Measurements from ENCODE around the gene RRP15.

The RRP15 gene

DNA sequence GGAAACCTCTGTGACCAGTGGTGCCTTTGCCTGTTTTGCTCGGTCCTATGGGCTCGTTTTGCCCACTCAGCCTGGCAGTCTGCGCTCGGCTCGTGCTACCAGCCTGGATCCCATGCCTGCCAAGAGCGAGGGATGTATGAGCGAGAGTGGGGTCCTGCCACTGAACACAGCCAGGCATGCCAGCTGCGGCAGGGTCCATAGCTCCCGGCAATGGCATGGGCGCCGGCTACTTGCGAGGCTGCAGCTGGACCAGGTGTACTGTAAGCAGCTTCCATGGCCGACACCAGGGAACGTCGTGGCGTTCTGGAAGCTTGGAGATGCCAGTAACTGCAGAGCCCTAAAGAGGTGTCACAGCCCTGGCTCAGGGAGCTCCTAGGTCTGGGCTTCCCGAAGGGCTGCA is 37.7 kb downstream of the RRP15 start:
- Histone ChIP-seq H3K14ac (ENCODE audit: low read length) (no peak overlapping the region), H2BK12ac (ENCODE audit: low read length) (no peak overlapping the region), H2BK120ac (ENCODE audit: low read depth, low read length) (no peak overlapping the region), H3K9ac (ENCODE audit: low read depth, low read length, poor library complexity) (peak overlapping the region; percentile 60), H3K9me3 (replicated peaks in 1 of 2; ENCODE audit: control insufficient read depth in 2 of 2, insufficient read depth in 1 of 2, low read depth in 1 of 2, low read length in 2 of 2) (no peaks in the 10 kb centered on the region), H3K18ac (ENCODE audit: low read length) (peak overlapping the region; percentile 20), H3K79me1 (ENCODE audit: low read depth, low read length) (no peaks in the 10 kb centered on the region), H3K27ac (replicated peaks; ENCODE audit: low read length) (no peak overlapping the region), H2BK15ac (ENCODE audit: low read length) (no peak overlapping the region), H2AK5ac (ENCODE audit: low read depth, low read length) (no peak overlapping the region), H3K4me1 (ENCODE audit: control insufficient read depth in 2 of 2, insufficient read depth in 1 of 2, low read depth in 1 of 2, low read length in 2 of 2) (no peaks in the 10 kb centered on the region), H3K27me3 (ENCODE audit: control insufficient read depth in 3 of 3, insufficient read depth in 3 of 3, low read depth in 1 of 3, low read length in 3 of 3) (no peaks in the 10 kb centered on the region), H4K91ac (ENCODE audit: low read depth, low read length, poor library complexity) (no peak overlapping the region), H3K23ac (ENCODE audit: low read depth, low read length, poor library complexity) (peak overlapping the region; percentile 29), H3K4me2 (ENCODE audit: insufficient read depth, low read length, poor library complexity, severe bottlenecking) (no peak overlapping the region), H3K4me3 (ENCODE audit: low read length in 2 of 2) (no peak overlapping the region), H2AFZ (ENCODE audit: low read length) (no peak overlapping the region), H2BK5ac (ENCODE audit: low read length) (no peak overlapping the region), H3K4ac (ENCODE audit: low read length) (no peak overlapping the region), H3K36me3 (replicated peaks in 1 of 2; ENCODE audit: control insufficient read depth in 2 of 2, insufficient read depth in 2 of 2, low read length in 2 of 2) (peaks cover 5 to 48% of the 10 kb centered on the region in 2 donors), H4K8ac (ENCODE audit: low read depth, low read length) (no peak overlapping the region)
- DNase-seq (ENCODE audit: low spot score): no peak
- WGBS, 2 donors (ENCODE audit: extremely low coverage in 2 of 2, insufficient read length in 2 of 2, insufficient replicate concordance in 1 of 2): no CpG with 5 or more reads among the region's 17 CpGs

DNA sequence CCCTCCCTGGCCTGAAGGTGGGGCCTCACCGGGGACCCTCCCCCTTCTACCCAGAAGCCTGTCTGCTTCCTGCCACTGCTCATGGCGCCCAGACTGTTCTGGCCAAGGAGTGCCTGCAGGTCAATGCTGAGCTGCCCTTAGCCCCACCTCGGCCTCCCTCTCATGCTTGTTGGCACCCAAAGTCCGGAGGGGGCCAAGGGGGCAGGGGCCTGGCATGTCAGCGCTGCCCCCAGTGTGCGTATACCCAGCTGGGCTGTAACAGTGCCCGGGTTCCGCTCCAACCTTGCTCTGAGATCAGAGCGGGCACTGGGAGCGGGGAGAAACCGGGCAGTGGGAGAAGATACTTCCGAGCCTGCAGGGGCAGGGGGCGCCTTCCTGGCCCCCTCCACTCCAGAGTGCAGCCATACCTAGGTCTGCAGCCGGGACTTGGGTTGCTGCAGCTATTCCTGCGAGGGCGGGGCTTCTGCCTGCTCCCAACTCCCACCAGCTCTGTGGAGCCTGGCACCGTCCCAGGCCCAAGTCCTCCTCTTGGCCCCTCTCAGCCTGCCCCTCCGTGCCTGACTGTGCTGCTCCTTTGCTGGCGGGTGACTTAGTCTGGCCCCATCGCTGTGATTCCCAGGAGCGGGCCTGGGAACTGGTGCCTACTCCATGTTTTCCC is 38.6 kb downstream of the RRP15 start:
- H2AFZ ChIP-seq (ENCODE audit: low read length): no peak overlapping the region
- H3K27ac ChIP-seq (replicated peaks; ENCODE audit: low read length): no peak overlapping the region
- no peaks in the 10 kb centered on the region for H3K4me1 ChIP-seq (ENCODE audit: control insufficient read depth in 2 of 2, insufficient read depth in 1 of 2, low read depth in 1 of 2, low read length in 2 of 2)
- H2BK12ac ChIP-seq (ENCODE audit: low read length): no peak overlapping the region
- peak overlapping the region; percentile 17 for H4K8ac ChIP-seq (ENCODE audit: low read depth, low read length)
- H3K36me3 ChIP-seq (replicated peaks in 1 of 2; ENCODE audit: control insufficient read depth in 2 of 2, insufficient read depth in 2 of 2, low read length in 2 of 2): peaks cover 5 to 46% of the 10 kb centered on the region in 2 donors
- no peak overlapping the region for H3K9ac ChIP-seq (ENCODE audit: low read depth, low read length, poor library complexity)
- H3K14ac ChIP-seq (ENCODE audit: low read length): no peak overlapping the region
- H2BK15ac ChIP-seq (ENCODE audit: low read length): no peak overlapping the region
- no CpG with 5 or more reads among the region's 21 CpGs for WGBS, 2 donors (ENCODE audit: extremely low coverage in 2 of 2, insufficient read length in 2 of 2, insufficient replicate concordance in 1 of 2)
- no peak overlapping the region for H4K91ac ChIP-seq (ENCODE audit: low read depth, low read length, poor library complexity)
- no peak overlapping the region for H3K23ac ChIP-seq (ENCODE audit: low read depth, low read length, poor library complexity)
- H3K4ac ChIP-seq (ENCODE audit: low read length): no peak overlapping the region
- no peaks in the 10 kb centered on the region for H3K79me1 ChIP-seq (ENCODE audit: low read depth, low read length)
- no peak overlapping the region for H3K4me2 ChIP-seq (ENCODE audit: insufficient read depth, low read length, poor library complexity, severe bottlenecking)
- no peak overlapping the region for H2BK120ac ChIP-seq (ENCODE audit: low read depth, low read length)
- H2AK5ac ChIP-seq (ENCODE audit: low read depth, low read length): no peak overlapping the region
- no peak for DNase-seq (ENCODE audit: low spot score)
- H3K4me3 ChIP-seq (ENCODE audit: low read length in 2 of 2): no peak overlapping the region
- H3K27me3 ChIP-seq (ENCODE audit: control insufficient read depth in 3 of 3, insufficient read depth in 3 of 3, low read depth in 1 of 3, low read length in 3 of 3): no peaks in the 10 kb centered on the region
- H3K18ac ChIP-seq (ENCODE audit: low read length): no peak overlapping the region
- H2BK5ac ChIP-seq (ENCODE audit: low read length): peak overlapping the region; percentile 24
- no peaks in the 10 kb centered on the region for H3K9me3 ChIP-seq (replicated peaks in 1 of 2; ENCODE audit: control insufficient read depth in 2 of 2, insufficient read depth in 1 of 2, low read depth in 1 of 2, low read length in 2 of 2)

DNA sequence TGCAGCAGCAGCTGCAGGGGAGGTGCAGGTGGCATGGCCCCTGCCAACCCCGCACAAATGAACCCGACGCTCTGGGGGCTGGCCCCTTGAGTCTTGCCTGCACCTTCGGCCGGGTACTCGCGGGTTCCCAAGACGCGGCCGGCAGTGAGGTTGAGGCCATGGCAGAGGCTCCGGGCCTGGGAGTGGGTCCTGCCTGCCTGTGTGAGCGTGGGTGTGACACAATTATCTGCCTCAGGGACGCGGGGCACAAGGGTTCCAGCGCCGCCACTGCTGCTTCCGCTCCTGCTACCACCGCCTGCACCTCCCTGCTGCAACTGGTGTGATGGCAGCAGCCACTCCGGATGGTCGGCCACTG is 39.1 kb downstream of the RRP15 start:
- Histone ChIP-seq H2BK5ac (ENCODE audit: low read length) (no peak overlapping the region), H2BK12ac (ENCODE audit: low read length) (no peak overlapping the region), H4K8ac (ENCODE audit: low read depth, low read length) (no peak overlapping the region), H3K14ac (ENCODE audit: low read length) (no peak overlapping the region), H3K18ac (ENCODE audit: low read length) (peak overlapping the region; percentile 11), H3K9ac (ENCODE audit: low read depth, low read length, poor library complexity) (no peak overlapping the region), H3K36me3 (replicated peaks in 1 of 2; ENCODE audit: control insufficient read depth in 2 of 2, insufficient read depth in 2 of 2, low read length in 2 of 2) (peaks cover 5 to 45% of the 10 kb centered on the region in 2 donors), H3K27me3 (ENCODE audit: control insufficient read depth in 3 of 3, insufficient read depth in 3 of 3, low read depth in 1 of 3, low read length in 3 of 3) (no peaks in the 10 kb centered on the region), H3K4ac (ENCODE audit: low read length) (no peak overlapping the region), H3K4me1 (ENCODE audit: control insufficient read depth in 2 of 2, insufficient read depth in 1 of 2, low read depth in 1 of 2, low read length in 2 of 2) (no peaks in the 10 kb centered on the region), H3K79me1 (ENCODE audit: low read depth, low read length) (no peaks in the 10 kb centered on the region), H2AK5ac (ENCODE audit: low read depth, low read length) (no peak overlapping the region), H3K9me3 (replicated peaks in 1 of 2; ENCODE audit: control insufficient read depth in 2 of 2, insufficient read depth in 1 of 2, low read depth in 1 of 2, low read length in 2 of 2) (no peaks in the 10 kb centered on the region), H3K23ac (ENCODE audit: low read depth, low read length, poor library complexity) (no peak overlapping the region), H2AFZ (ENCODE audit: low read length) (no peak overlapping the region), H3K4me3 (ENCODE audit: low read length in 2 of 2) (no peak overlapping the region), H2BK120ac (ENCODE audit: low read depth, low read length) (no peak overlapping the region), H2BK15ac (ENCODE audit: low read length) (no peak overlapping the region), H3K27ac (replicated peaks; ENCODE audit: low read length) (no peak overlapping the region), H4K91ac (ENCODE audit: low read depth, low read length, poor library complexity) (no peak overlapping the region), H3K4me2 (ENCODE audit: insufficient read depth, low read length, poor library complexity, severe bottlenecking) (no peak overlapping the region)
- no peak for DNase-seq (ENCODE audit: low spot score)
- WGBS, 2 donors (ENCODE audit: extremely low coverage in 2 of 2, insufficient read length in 2 of 2, insufficient replicate concordance in 1 of 2): no CpG with 5 or more reads among the region's 20 CpGs

GRCh38 chr1:218328769-218329168 is 43.7 kb downstream of the RRP15 start:
- peaks cover 0 to 42% of the 10 kb centered on the region in 2 donors for H3K36me3 ChIP-seq (replicated peaks in 1 of 2; ENCODE audit: control insufficient read depth in 2 of 2, insufficient read depth in 2 of 2, low read length in 2 of 2)
- H2BK15ac ChIP-seq (ENCODE audit: low read length): no peak overlapping the region
- no peak overlapping the region for H2BK12ac ChIP-seq (ENCODE audit: low read length)
- H3K4ac ChIP-seq (ENCODE audit: low read length): no peak overlapping the region
- H3K27me3 ChIP-seq (ENCODE audit: control insufficient read depth in 3 of 3, insufficient read depth in 3 of 3, low read depth in 1 of 3, low read length in 3 of 3): no peaks in the 10 kb centered on the region
- no peak overlapping the region for H4K91ac ChIP-seq (ENCODE audit: low read depth, low read length, poor library complexity)
- H2AK5ac ChIP-seq (ENCODE audit: low read depth, low read length): no peak overlapping the region
- H3K79me1 ChIP-seq (ENCODE audit: low read depth, low read length): no peaks in the 10 kb centered on the region
- H4K8ac ChIP-seq (ENCODE audit: low read depth, low read length): no peak overlapping the region
- H3K4me3 ChIP-seq (ENCODE audit: low read length in 2 of 2): no peak overlapping the region
- no peak overlapping the region for H2BK120ac ChIP-seq (ENCODE audit: low read depth, low read length)
- H3K4me2 ChIP-seq (ENCODE audit: insufficient read depth, low read length, poor library complexity, severe bottlenecking): no peak overlapping the region
- no CpG with 5 or more reads among the region's 3 CpGs for WGBS, 2 donors (ENCODE audit: extremely low coverage in 2 of 2, insufficient read length in 2 of 2, insufficient replicate concordance in 1 of 2)
- no peak for DNase-seq (ENCODE audit: low spot score)
- no peak overlapping the region for H2AFZ ChIP-seq (ENCODE audit: low read length)
- no peaks in the 10 kb centered on the region for H3K4me1 ChIP-seq (ENCODE audit: control insufficient read depth in 2 of 2, insufficient read depth in 1 of 2, low read depth in 1 of 2, low read length in 2 of 2)
- no peak overlapping the region for H3K27ac ChIP-seq (replicated peaks; ENCODE audit: low read length)
- no peak overlapping the region for H3K23ac ChIP-seq (ENCODE audit: low read depth, low read length, poor library complexity)
- no peak overlapping the region for H2BK5ac ChIP-seq (ENCODE audit: low read length)
- no peak overlapping the region for H3K14ac ChIP-seq (ENCODE audit: low read length)
- no peak overlapping the region for H3K18ac ChIP-seq (ENCODE audit: low read length)
- H3K9me3 ChIP-seq (replicated peaks in 1 of 2; ENCODE audit: control insufficient read depth in 2 of 2, insufficient read depth in 1 of 2, low read depth in 1 of 2, low read length in 2 of 2): no peaks in the 10 kb centered on the region
- no peak overlapping the region for H3K9ac ChIP-seq (ENCODE audit: low read depth, low read length, poor library complexity)
